Measurements from ENCODE around the gene SPATA3. TPM values are rescaled to one million over a fixed set of nuclear protein-coding genes. Genes with fewer than 3 reads are reported as not detected.

Gene SPATA3
- total and polyA plus RNA-seq, 2 of the 13 experiments (the other 11 are each of a cell fraction or from before 2014, with no cell fraction given), result not detected

GRCh38 chr2:230987137-230988020 is 8.5 kb upstream of the SPATA3 start (continued):
- TF ChIP-seq ZNF280B (CRISPR knock-in tag; IDR thresholded peaks at IDR 0.05; ENCODE audit: borderline replicate concordance), result peak; percentile 78; the same call in 1 of the 2 replicates
- TF ChIP-seq MED13 (CRISPR knock-in tag; IDR thresholded peaks at IDR 0.05), result no peak
- TF ChIP-seq MZF1 (CRISPR knock-in tag; IDR thresholded peaks at IDR 0.05; ENCODE audit: borderline replicate concordance), result no peak
- TF ChIP-seq ZNF766 (CRISPR knock-in tag; IDR thresholded peaks at IDR 0.05; ENCODE audit: borderline replicate concordance), result no peak
- no peak for TF ChIP-seq AHR (CRISPR knock-in tag; IDR thresholded peaks at IDR 0.05)
- no peak for TF ChIP-seq KMT2B (CRISPR knock-in tag; IDR thresholded peaks at IDR 0.05)
- TF ChIP-seq ZNF713 (CRISPR knock-in tag; IDR thresholded peaks at IDR 0.05), result no peak
- no peak for TF ChIP-seq SRSF9 (IDR thresholded peaks at IDR 0.05; ENCODE audit: borderline replicate concordance, insufficient read depth, low read depth, low read length, poor library complexity, severe bottlenecking)
- peak; percentile 44; the same call in 1 of the 2 replicates for TF ChIP-seq GFI1 (CRISPR knock-in tag; IDR thresholded peaks at IDR 0.05; ENCODE audit: borderline replicate concordance)
- no peak for TF ChIP-seq CHD2 (IDR thresholded peaks at IDR 0.05; ENCODE audit: low read depth, low read length)
- no peak for TF ChIP-seq PRDM10 (CRISPR knock-in tag; IDR thresholded peaks at IDR 0.05; ENCODE audit: low read depth)
- no peak for TF ChIP-seq SETDB1 (CRISPR knock-in tag; IDR thresholded peaks at IDR 0.05; ENCODE audit: borderline replicate concordance)
- TF ChIP-seq NBN (conservative IDR thresholded peaks at IDR 0.05), result no peak
- 0 out of 2 replicates have a peak, but pooled peaks have one; percentile 50 for TF ChIP-seq KDM4B (CRISPR knock-in tag; IDR thresholded peaks at IDR 0.05)
- no peak for TF ChIP-seq TBP (CRISPR knock-in tag; IDR thresholded peaks at IDR 0.05)
- peak; percentile 47; the same call in 1 of the 2 replicates for TF ChIP-seq ARNT2 (CRISPR knock-in tag; IDR thresholded peaks at IDR 0.05; ENCODE audit: low read depth)
- TF ChIP-seq MAFG (CRISPR knock-in tag; IDR thresholded peaks at IDR 0.05), result no peak
- TF ChIP-seq ETV6 (CRISPR knock-in tag; conservative IDR thresholded peaks at IDR 0.05), result no peak
- TF ChIP-seq KLF9 (CRISPR knock-in tag; IDR thresholded peaks at IDR 0.05; ENCODE audit: low read depth), result no peak
- no peak for TF ChIP-seq CENPX (CRISPR knock-in tag; IDR thresholded peaks at IDR 0.05)
- no peak for TF ChIP-seq ZNF570 (CRISPR knock-in tag; IDR thresholded peaks at IDR 0.05; ENCODE audit: borderline replicate concordance)
- no peak for TF ChIP-seq ZNF17 (CRISPR knock-in tag; IDR thresholded peaks at IDR 0.05)
- TF ChIP-seq ZNF7 (CRISPR knock-in tag; IDR thresholded peaks at IDR 0.05), result no peak
- TF ChIP-seq HCFC1 (IDR thresholded peaks at IDR 0.05; ENCODE audit: low read depth, low read length), result no peak
